HFFc6 (cell line): ENCODE data around the gene LRRC34. TPM values are rescaled to one million over a fixed set of nuclear protein-coding genes. Genes with fewer than 3 reads are reported as not detected.

Source experiments
- DNase-seq: peaks from one replicate; pipeline ENCODE4 v3.0.0-alpha.2; 2018
- H3K27ac Mint-ChIP-seq: 2 replicates; pipeline ENCODE4 v1.8.0; 2020; ENCODE audit warnings: mild to moderate bottlenecking, mixed read lengths
- H3K27me3 Mint-ChIP-seq: 2 replicates; pipeline ENCODE4 v1.8.0; 2021; ENCODE audit warnings: mild to moderate bottlenecking, moderate library complexity, mixed read lengths; ENCODE audit not compliant: insufficient read depth
- H3K36me3 Mint-ChIP-seq: 2 replicates; pipeline ENCODE4 v1.8.0; 2021; ENCODE audit warnings: low read depth, mixed read lengths
- H3K4me1 Mint-ChIP-seq: 2 replicates; pipeline ENCODE4 v1.8.0; 2020; ENCODE audit warnings: low read depth, mixed read lengths
- H3K4me3 Mint-ChIP-seq: 2 replicates; pipeline ENCODE4 v1.8.0; 2020; ENCODE audit warnings: mild to moderate bottlenecking, moderate library complexity, mixed read lengths
- H3K9me3 Mint-ChIP-seq: 2 replicates; pipeline ENCODE4 v1.8.0; 2020; ENCODE audit warnings: mild to moderate bottlenecking, mixed read lengths
- long read RNA-seq: library from polyadenylated mRNA; unstranded; transcript quantifications from one replicate; pipeline ENCODE4 v2.0.0, GENCODE V29; 2019
- total RNA-seq, 6 experiments: library from RNA; stranded (reverse); fragmentation: NEBNext Ultra II Directional; extraction: Animal tissue kit (Norgen Biotek cat#: 25700); gene quantifications; 2 replicates in 1 of 6; 3 replicates in 5 of 6; pipeline ENCODE4 v1.2.3, GENCODE V29; 2021
- TF ChIP-seq, protein P1 (sequence below): fragments of 200-600 bp; sonication (generic); IDR thresholded peaks from 2 replicates; pipeline ENCODE4 v1.5.0; 2021; ENCODE audit warnings: antibody characterized with exemption, mild to moderate bottlenecking

LRRC34 gene
- total RNA-seq = 1 to 10 TPM in 3 of 6 experiments, under 1 TPM in 3; 0.59 to 1.5 (median 0.94) TPM
- long read RNA-seq, partial matches to known transcripts = 0 of 1 reads
- long read RNA-seq, other reads (novel, unspliced or antisense) = 0 of 1 reads

- Mint-ChIP-seq H3K27ac (peak within 1 kb of the TSS; percentile 82), H3K9me3 (peaks cover 15% of the 10 kb centered on the region), H3K4me3 (peak within 1 kb of the TSS; percentile 87), H3K36me3 (peaks cover 13% of the 10 kb centered on the region), H3K27me3 (peaks cover 2% of the 10 kb centered on the region; the same call in 1 of the 2 replicates), H3K4me1 (peaks cover 30% of the 10 kb centered on the region)
- DNase-seq = peak; percentile 54
- TF ChIP-seq, protein P1, sequence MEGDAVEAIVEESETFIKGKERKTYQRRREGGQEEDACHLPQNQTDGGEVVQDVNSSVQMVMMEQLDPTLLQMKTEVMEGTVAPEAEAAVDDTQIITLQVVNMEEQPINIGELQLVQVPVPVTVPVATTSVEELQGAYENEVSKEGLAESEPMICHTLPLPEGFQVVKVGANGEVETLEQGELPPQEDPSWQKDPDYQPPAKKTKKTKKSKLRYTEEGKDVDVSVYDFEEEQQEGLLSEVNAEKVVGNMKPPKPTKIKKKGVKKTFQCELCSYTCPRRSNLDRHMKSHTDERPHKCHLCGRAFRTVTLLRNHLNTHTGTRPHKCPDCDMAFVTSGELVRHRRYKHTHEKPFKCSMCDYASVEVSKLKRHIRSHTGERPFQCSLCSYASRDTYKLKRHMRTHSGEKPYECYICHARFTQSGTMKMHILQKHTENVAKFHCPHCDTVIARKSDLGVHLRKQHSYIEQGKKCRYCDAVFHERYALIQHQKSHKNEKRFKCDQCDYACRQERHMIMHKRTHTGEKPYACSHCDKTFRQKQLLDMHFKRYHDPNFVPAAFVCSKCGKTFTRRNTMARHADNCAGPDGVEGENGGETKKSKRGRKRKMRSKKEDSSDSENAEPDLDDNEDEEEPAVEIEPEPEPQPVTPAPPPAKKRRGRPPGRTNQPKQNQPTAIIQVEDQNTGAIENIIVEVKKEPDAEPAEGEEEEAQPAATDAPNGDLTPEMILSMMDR = no peak
Observed at GRCh38 chr3:169812332-169813235, at the start of gene LRRC34, which contains the start of gene LRRIQ4. TSS of gene LRRC34 (minus strand) at chr3:169812904. CDS start at chr3:169812548, 356 bp downstream. TSS of gene LRRIQ4 (plus strand) at chr3:169812870. CDS start at chr3:169821922, 9,052 bp downstream.

DNA sequence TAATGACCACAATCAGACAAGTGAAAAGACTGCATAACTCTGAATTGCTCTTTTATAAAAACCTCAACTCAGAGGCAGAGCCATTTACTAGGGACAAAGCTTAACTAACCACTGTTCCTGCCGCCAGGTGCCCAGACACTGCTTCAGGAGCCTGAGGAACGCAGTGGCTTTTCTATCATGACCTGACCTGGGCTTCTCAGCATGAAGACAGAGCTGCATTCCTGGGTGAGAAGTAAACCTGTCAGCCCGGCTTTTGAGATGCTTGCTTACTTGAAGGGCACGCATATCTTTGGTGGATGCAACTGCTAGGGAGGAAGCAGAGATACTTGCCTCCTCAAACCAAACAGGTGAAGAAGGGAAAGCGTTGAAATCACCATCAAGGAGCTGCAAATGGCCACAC lies 49.2 kb upstream of the LRRC34 start:
- TF ChIP-seq, protein P1 = no peak
- Mint-ChIP-seq H3K4me3 (no peak overlapping the region), H3K9me3 (no peaks in the 10 kb centered on the region), H3K27ac (no peak overlapping the region), H3K27me3 (peaks cover 8% of the 10 kb centered on the region), H3K36me3 (no peaks in the 10 kb centered on the region), H3K4me1 (peaks cover 6% of the 10 kb centered on the region; the same call in 1 of the 2 replicates)
- no peak for DNase-seq

DNA sequence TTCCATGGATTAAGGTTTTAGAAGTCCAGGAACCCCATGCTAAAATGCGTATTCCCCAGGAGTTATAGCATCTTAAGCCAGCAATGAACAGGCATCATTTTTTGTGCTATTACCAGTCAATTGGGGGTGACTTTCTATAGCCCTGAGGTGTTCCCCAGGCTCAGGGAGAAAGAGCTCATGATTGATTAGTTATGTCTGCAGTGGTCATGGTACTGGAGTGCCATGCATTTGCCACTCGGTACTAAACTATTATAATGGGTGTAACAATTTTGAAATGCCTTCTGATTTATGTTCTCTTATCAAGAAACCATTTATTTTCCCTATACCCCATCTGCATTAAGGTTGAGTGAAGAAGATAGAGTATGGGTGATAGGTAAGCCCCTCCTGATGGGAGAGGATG lies 45.1 kb upstream of the LRRC34 start:
- no peaks in the 10 kb centered on the region for H3K9me3 Mint-ChIP-seq
- H3K27me3 Mint-ChIP-seq = peaks cover 19% of the 10 kb centered on the region
- H3K36me3 Mint-ChIP-seq = no peaks in the 10 kb centered on the region
- no peak overlapping the region for H3K27ac Mint-ChIP-seq
- TF ChIP-seq, protein P1 = no peak
- no peak overlapping the region for H3K4me3 Mint-ChIP-seq
- no peaks in the 10 kb centered on the region for H3K4me1 Mint-ChIP-seq
- no peak for DNase-seq

DNA sequence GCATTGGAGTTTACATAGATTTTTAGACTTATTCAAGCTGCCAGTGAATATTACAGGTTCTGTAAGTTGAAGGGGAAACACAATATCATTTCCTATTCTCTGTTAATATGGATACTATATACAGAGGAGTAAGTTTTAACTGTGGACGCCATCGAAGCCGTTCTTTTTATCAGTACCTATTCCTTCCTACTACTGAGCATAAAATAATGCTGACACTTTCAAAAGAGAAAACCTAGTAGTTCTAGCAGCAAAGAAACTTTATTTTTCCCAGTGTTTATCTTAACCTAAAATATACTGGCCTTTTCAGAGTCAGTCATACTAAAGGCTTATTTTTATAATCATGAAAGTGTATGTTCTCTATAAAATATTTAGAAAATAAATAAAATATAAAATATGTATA lies 42.8 kb upstream of the LRRC34 start:
- no peak for DNase-seq
- no peaks in the 10 kb centered on the region for H3K4me1 Mint-ChIP-seq

DNA sequence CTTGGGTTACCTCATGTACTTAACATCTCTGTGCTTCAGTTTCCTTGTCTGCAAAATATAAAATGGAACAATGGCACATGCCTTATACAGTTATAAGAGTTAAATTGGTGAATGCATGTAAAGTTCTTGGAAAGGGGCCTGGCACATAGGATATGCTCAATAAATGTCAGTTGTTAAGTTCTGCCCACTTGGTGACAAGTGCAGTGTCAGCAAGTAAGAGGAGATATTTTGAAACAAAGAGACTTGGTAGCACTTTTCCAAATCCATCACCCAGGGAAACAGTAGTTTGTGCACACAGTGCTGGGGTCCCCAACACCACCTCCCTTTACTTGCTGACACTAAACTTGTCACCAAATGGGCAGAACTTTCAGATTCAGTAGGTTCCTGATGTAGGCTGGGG lies 37.9 kb upstream of the LRRC34 start:
- Mint-ChIP-seq H3K27me3 (peaks cover 12% of the 10 kb centered on the region), H3K4me1 (peaks cover 22% of the 10 kb centered on the region), H3K36me3 (no peaks in the 10 kb centered on the region), H3K9me3 (no peaks in the 10 kb centered on the region), H3K27ac (no peak overlapping the region), H3K4me3 (no peak overlapping the region)
- no peak for DNase-seq
- TF ChIP-seq, protein P1 = no peak

More for the DNA sequence above, 42.8 kb upstream of the LRRC34 start:
- Mint-ChIP-seq H3K4me3 (no peak overlapping the region), H3K36me3 (no peaks in the 10 kb centered on the region), H3K9me3 (no peaks in the 10 kb centered on the region), H3K27ac (no peak overlapping the region), H3K27me3 (peaks cover 19% of the 10 kb centered on the region)
- TF ChIP-seq, protein P1 = no peak
